Colonic mucosa (tissue), 4 donors: ENCODE results near the gene GP2. TPM values are rescaled to one million over a fixed set of nuclear protein-coding genes. Genes with fewer than 3 reads are reported as not detected.

Source experiments
- DNase-seq: peaks from one replicate; pipeline ENCODE4 v3.0.0-alpha.2; 2020
- H3K27ac ChIP-seq: fragments of 200-600 bp; one replicate; pipeline ENCODE4 v1.8.0; 2021
- H3K27me3 ChIP-seq: fragments of 200-600 bp; one replicate; pipeline ENCODE4 v1.8.0; 2021
- H3K36me3 ChIP-seq: fragments of 200-600 bp; one replicate; pipeline ENCODE4 v1.8.0; 2021
- H3K4me1 ChIP-seq: fragments of 200-600 bp; one replicate; pipeline ENCODE4 v1.8.0; 2021; ENCODE audit warnings: mild to moderate bottlenecking
- H3K4me3 ChIP-seq: fragments of 200-600 bp; one replicate; pipeline ENCODE4 v1.8.0; 2021
- H3K9ac ChIP-seq, 2 donors: one replicate each; pipeline ENCODE4 v1.7.0; 2013; ENCODE audit warnings: control low read depth in 2 of 2, low read depth in 2 of 2, low read length in 2 of 2
- H3K9me3 ChIP-seq: fragments of 200-600 bp; one replicate; pipeline ENCODE4 v1.8.0; 2021
- intact Hi-C: fragments of 100-400 bp; cut with DNase I; formaldehyde crosslinking; loops from one replicate; pipeline ENCODE4 v1.14.1; 2022
- total RNA-seq, 2 donors: library from RNA; stranded (reverse); fragmentation: NEBNext Ultra II Directional in 1 of 2; extraction: Animal tissue kit (Norgen Biotek cat#: 25700) in 1 of 2; gene quantifications; one replicate each; pipeline ENCODE4 v1.2.1, GENCODE V29; 2021
- TF ChIP-seq, protein P1 (sequence below): fragments of 200-600 bp; IDR thresholded peaks from one replicate; pipeline ENCODE4 v1.8.0; 2022; ENCODE audit warnings: antibody characterized with exemption, mild to moderate bottlenecking
- donor health status: healthy.
- donor health status: DM: no; HTN: no; CAD: no.
- donor health status: DM: no; HTN: no; CAD: no.

Gene GP2
- total RNA-seq, 2 donors from 2014 or later: 5.3 to 31.1 TPM

- no peak overlapping the region for H3K9ac ChIP-seq
- intact Hi-C loops: no loop called here
Measured at GRCh38 chr16:20280259-20280658, 47.1 kb downstream of the GP2 start.

GRCh38 chr16:20271893-20272292 is 55.4 kb downstream of the GP2 start:
- TF ChIP-seq, protein P1, sequence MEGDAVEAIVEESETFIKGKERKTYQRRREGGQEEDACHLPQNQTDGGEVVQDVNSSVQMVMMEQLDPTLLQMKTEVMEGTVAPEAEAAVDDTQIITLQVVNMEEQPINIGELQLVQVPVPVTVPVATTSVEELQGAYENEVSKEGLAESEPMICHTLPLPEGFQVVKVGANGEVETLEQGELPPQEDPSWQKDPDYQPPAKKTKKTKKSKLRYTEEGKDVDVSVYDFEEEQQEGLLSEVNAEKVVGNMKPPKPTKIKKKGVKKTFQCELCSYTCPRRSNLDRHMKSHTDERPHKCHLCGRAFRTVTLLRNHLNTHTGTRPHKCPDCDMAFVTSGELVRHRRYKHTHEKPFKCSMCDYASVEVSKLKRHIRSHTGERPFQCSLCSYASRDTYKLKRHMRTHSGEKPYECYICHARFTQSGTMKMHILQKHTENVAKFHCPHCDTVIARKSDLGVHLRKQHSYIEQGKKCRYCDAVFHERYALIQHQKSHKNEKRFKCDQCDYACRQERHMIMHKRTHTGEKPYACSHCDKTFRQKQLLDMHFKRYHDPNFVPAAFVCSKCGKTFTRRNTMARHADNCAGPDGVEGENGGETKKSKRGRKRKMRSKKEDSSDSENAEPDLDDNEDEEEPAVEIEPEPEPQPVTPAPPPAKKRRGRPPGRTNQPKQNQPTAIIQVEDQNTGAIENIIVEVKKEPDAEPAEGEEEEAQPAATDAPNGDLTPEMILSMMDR: no peak
- H3K27ac ChIP-seq: no peak overlapping the region
- no peaks in the 10 kb centered on the region for H3K4me1 ChIP-seq
- no peaks in the 10 kb centered on the region for H3K36me3 ChIP-seq
- no peaks in the 10 kb centered on the region for H3K9me3 ChIP-seq
- no peak for DNase-seq
- no peaks in the 10 kb centered on the region for H3K27me3 ChIP-seq
- no peak overlapping the region for H3K4me3 ChIP-seq
- H3K9ac ChIP-seq: no peak overlapping the region
- intact Hi-C loops: no loop called here

More at GRCh38 chr16:20280259-20280658, 47.1 kb downstream of the GP2 start:
- no peaks in the 10 kb centered on the region for H3K36me3 ChIP-seq
- H3K9me3 ChIP-seq: no peaks in the 10 kb centered on the region
- H3K4me1 ChIP-seq: no peaks in the 10 kb centered on the region
- H3K27me3 ChIP-seq: no peaks in the 10 kb centered on the region
- H3K4me3 ChIP-seq: no peak overlapping the region
- DNase-seq: no peak
- H3K27ac ChIP-seq: no peak overlapping the region
- TF ChIP-seq, protein P1: no peak

DNA sequence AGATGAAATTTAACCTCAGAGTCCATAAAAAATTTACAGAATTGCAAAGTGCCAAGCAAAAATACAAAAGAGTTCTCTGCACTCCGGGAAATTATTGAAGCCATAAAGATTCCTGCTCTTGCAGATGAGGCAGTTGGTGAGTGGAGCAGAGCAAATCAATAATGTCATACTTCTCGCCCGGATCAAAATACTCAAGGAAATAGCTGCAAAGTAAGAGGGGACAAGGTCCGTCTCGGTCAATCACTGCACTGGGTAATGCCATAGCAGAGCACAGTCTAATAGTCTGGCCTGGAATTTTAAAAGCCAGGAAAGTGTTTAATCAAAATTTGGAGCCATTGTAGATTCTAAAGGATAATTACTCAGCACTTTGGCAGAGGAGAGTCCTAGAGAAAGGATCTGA is 58.9 kb downstream of the GP2 start:
- TF ChIP-seq, protein P1: no peak
- H3K9ac ChIP-seq: no peak overlapping the region
- H3K9me3 ChIP-seq: no peaks in the 10 kb centered on the region
- H3K4me1 ChIP-seq: no peaks in the 10 kb centered on the region
- no peak for DNase-seq
- H3K4me3 ChIP-seq: no peak overlapping the region
- H3K27me3 ChIP-seq: no peaks in the 10 kb centered on the region
- intact Hi-C loops: no loop called here
- no peaks in the 10 kb centered on the region for H3K36me3 ChIP-seq
- H3K27ac ChIP-seq: no peak overlapping the region

- H3K27ac ChIP-seq: no peak overlapping the region
- TF ChIP-seq, protein P1: no peak
- H3K27me3 ChIP-seq: no peaks in the 10 kb centered on the region
- H3K9me3 ChIP-seq: no peaks in the 10 kb centered on the region
- no peaks in the 10 kb centered on the region for H3K4me1 ChIP-seq
- H3K36me3 ChIP-seq: no peaks in the 10 kb centered on the region
- no peak overlapping the region for H3K9ac ChIP-seq
- DNase-seq: no peak
- intact Hi-C loops: no loop called here
- H3K4me3 ChIP-seq: no peak overlapping the region
Measured at GRCh38 chr16:20265019-20265418, 62.3 kb downstream of the GP2 start.

DNA sequence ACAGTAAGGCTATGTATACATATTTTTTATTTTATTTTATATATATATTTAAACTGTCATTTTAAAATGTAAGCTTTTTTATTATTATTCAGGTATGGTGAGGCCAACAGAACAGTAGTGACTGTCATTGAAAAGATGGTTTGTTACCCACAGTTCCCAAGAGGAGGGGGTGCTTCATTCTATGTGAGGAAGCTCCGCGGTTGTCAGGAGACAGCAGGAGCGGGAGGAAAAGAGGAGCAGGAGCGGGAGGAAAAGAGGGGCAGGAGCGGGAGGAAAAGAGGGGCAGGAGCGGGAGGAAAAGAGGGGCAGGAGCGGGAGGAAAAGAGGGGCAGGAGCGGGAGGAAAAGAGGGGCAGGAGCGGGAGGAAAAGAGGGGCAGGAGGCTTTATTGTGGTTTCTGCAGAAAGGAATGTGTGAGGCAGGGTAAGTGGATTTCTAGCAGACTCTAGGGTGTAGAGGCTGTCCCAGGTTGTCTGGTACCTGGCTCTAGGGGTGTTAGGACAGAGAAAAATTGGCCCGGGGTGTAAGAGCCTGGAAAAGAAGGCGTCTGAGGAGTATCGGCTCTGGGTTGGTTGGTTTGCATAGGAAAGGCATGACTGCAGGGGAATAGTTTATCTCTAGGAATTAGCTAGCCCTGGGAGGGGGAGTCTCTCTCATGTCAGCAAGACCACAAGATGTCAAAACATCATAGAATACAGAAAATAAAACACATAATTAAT is 64.0 kb downstream of the GP2 start:
- no peak for DNase-seq
- no peaks in the 10 kb centered on the region for H3K9me3 ChIP-seq
- H3K36me3 ChIP-seq: no peaks in the 10 kb centered on the region
- TF ChIP-seq, protein P1: no peak
- H3K27me3 ChIP-seq: no peaks in the 10 kb centered on the region
- intact Hi-C loops: no loop called here
- H3K9ac ChIP-seq: no peak overlapping the region
- H3K4me3 ChIP-seq: no peak overlapping the region
- no peaks in the 10 kb centered on the region for H3K4me1 ChIP-seq
- no peak overlapping the region for H3K27ac ChIP-seq
